GM23338 (cell line): ENCODE measurements around the gene KCNIP3. TPM values are rescaled to one million over a fixed set of nuclear protein-coding genes. Genes with fewer than 3 reads are reported as not detected.

ENCODE experiments used
- ATAC-seq: fragments of 200-7000 bp; cut with Tn5 transposase; 3 replicates; pipeline ENCODE4 v1.9.1; 2020
- DNase-seq: peaks from one replicate; pipeline ENCODE4 v3.0.0-alpha.2; 2015; ENCODE audit warnings: low spot score
- H2AFZ ChIP-seq: fragments of 200-600 bp; sonication (generic); 2 replicates; pipeline ENCODE4 v1.8.0; 2016; ENCODE audit warnings: antibody characterized with exemption, mild to moderate bottlenecking, moderate library complexity
- H3F3A ChIP-seq: fragments of 200-600 bp; sonication (generic); replicated peaks from 2 replicates; pipeline ENCODE4 v1.8.0; 2017; ENCODE audit warnings: antibody characterized with exemption, mixed run types, low read depth
- H3K27ac ChIP-seq: fragments of 200-600 bp; sonication (generic); 2 replicates; pipeline ENCODE4 v1.6.1; 2016; ENCODE audit warnings: low read depth
- H3K27me3 ChIP-seq: fragments of 200-600 bp; sonication (generic); 2 replicates; pipeline ENCODE4 v1.8.0; 2016; ENCODE audit warnings: mild to moderate bottlenecking, mixed run types, moderate library complexity; ENCODE audit not compliant: insufficient read depth
- H3K36me3 ChIP-seq: fragments of 200-600 bp; sonication (generic); 2 replicates; pipeline ENCODE4 v1.8.0; 2016; ENCODE audit warnings: mild to moderate bottlenecking; ENCODE audit not compliant: insufficient read depth
- H3K4me1 ChIP-seq: fragments of 200-600 bp; sonication (generic); 2 replicates; pipeline ENCODE4 v1.8.0; 2016; ENCODE audit warnings: mild to moderate bottlenecking, moderate library complexity; ENCODE audit not compliant: insufficient read depth
- H3K4me2 ChIP-seq: fragments of 200-600 bp; sonication (generic); 2 replicates; pipeline ENCODE4 v1.7.1; 2017; ENCODE audit warnings: mixed run types
- H3K4me3 ChIP-seq: fragments of 200-600 bp; sonication (generic); 2 replicates; pipeline ENCODE4 v1.6.1; 2016; ENCODE audit warnings: mixed run types
- H3K79me2 ChIP-seq: fragments of 200-600 bp; sonication (generic); replicated peaks from 2 replicates; pipeline ENCODE4 v1.8.0; 2017; ENCODE audit warnings: mild to moderate bottlenecking; ENCODE audit not compliant: insufficient read depth
- H3K9me2 ChIP-seq: fragments of 200-600 bp; sonication (generic); 2 replicates; pipeline ENCODE4 v1.8.0; 2017; ENCODE audit not compliant: insufficient read depth
- H4K20me1 ChIP-seq: fragments of 200-600 bp; sonication (generic); replicated peaks from 2 replicates; pipeline ENCODE4 v1.8.0; 2017; ENCODE audit warnings: mild to moderate bottlenecking; ENCODE audit not compliant: insufficient read depth
- H3K27ac Mint-ChIP-seq: 2 replicates; pipeline ENCODE4 v1.8.0; 2020; ENCODE audit warnings: inconsistent platforms, mild to moderate bottlenecking, moderate library complexity, mixed read lengths
- H3K27me3 Mint-ChIP-seq: 3 replicates; pipeline ENCODE4 v1.8.0; 2022; ENCODE audit warnings: low read depth, mild to moderate bottlenecking, moderate library complexity, mixed read lengths, inconsistent platforms; ENCODE audit not compliant: insufficient read depth, poor library complexity
- H3K36me3 Mint-ChIP-seq: 3 replicates; pipeline ENCODE4 v1.8.0; 2021; ENCODE audit warnings: low read depth, mild to moderate bottlenecking, inconsistent platforms, moderate library complexity, mixed read lengths
- H3K4me1 Mint-ChIP-seq: 3 replicates; pipeline ENCODE4 v1.8.0; 2020; ENCODE audit warnings: mild to moderate bottlenecking, inconsistent platforms, mixed read lengths
- H3K4me3 Mint-ChIP-seq: 3 replicates; pipeline ENCODE4 v1.8.0; 2021; ENCODE audit warnings: moderate library complexity, mild to moderate bottlenecking, inconsistent platforms, mixed read lengths
- H3K9me3 Mint-ChIP-seq: 3 replicates; pipeline ENCODE4 v1.8.0; 2020; ENCODE audit warnings: moderate library complexity, mild to moderate bottlenecking, inconsistent platforms, mixed read lengths
- CREB1 ChIP-seq: fragments of 250-450 bp; sonication (Bioruptor Pico); IDR thresholded peaks from 2 replicates; pipeline ENCODE4 v1.5.0; 2020; ENCODE audit warnings: low read depth, mild to moderate bottlenecking, moderate library complexity
- EZH2 ChIP-seq: fragments of 200-600 bp; sonication (generic); IDR thresholded peaks from one replicate; pipeline ENCODE4 v1.8.0; 2017; ENCODE audit warnings: antibody characterized with exemption, mild to moderate bottlenecking, low read depth; ENCODE audit not compliant: unreplicated experiment
- EZH2phosphoT487 ChIP-seq: fragments of 200-600 bp; sonication (generic); IDR thresholded peaks from one replicate; pipeline ENCODE4 v1.8.1; 2018; ENCODE audit warnings: antibody characterized with exemption; ENCODE audit not compliant: unreplicated experiment
- NANOG ChIP-seq: IDR thresholded peaks from 2 replicates; pipeline ENCODE4 v1.6.1; 2016; ENCODE audit warnings: antibody characterized with exemption, borderline replicate concordance
- POLR2AphosphoS5 ChIP-seq: IDR thresholded peaks from 2 replicates; pipeline ENCODE4 v1.6.1; 2016; ENCODE audit warnings: antibody characterized with exemption, low read depth
- STAT1 ChIP-seq: IDR thresholded peaks from one replicate; pipeline ENCODE4 v1.6.1; 2016; ENCODE audit warnings: antibody characterized with exemption; ENCODE audit not compliant: unreplicated experiment
- ZNF114 ChIP-seq: fragments of 250-450 bp; sonication (Bioruptor Pico); IDR thresholded peaks from 2 replicates; pipeline ENCODE4 v1.5.0; 2020; ENCODE audit warnings: mild to moderate bottlenecking, moderate library complexity
- ZNF331 ChIP-seq: fragments of 250-450 bp; sonication (Bioruptor Pico); IDR thresholded peaks from 2 replicates; pipeline ENCODE4 v1.5.0; 2020; ENCODE audit warnings: low read depth, mild to moderate bottlenecking, moderate library complexity
- polyA plus RNA-seq: library from polyadenylated mRNA; unstranded; fragments of >200 nt; fragmentation: Nextera tagmentation; extraction: Ambion mirVana; gene quantifications from 2 replicates; pipeline ENCODE4 v1.2.1, GENCODE V29; 2016
- total RNA-seq: library from RNA; depleted of rRNA; stranded (reverse); fragments of >200 nt; shearing (Covaris generic); gene quantifications from 2 replicates; pipeline ENCODE4 v1.2.3, GENCODE V29; 2014
- TF ChIP-seq, protein P1 (sequence below): IDR thresholded peaks from 2 replicates; pipeline ENCODE4 v1.6.1; 2016; ENCODE audit warnings: antibody characterized with exemption
- TF ChIP-seq, protein P2 (sequence below), 2 experiments: fragments of 200-600 bp in 1 of 2; sonication (generic) in 1 of 2; conservative IDR thresholded peaks; 2 replicates each; pipeline versions ENCODE4 v1.5.1 to v1.6.1; 2016 to 2017; ENCODE audit warnings: antibody characterized with exemption in 2 of 2, low read depth in 2 of 2, mild to moderate bottlenecking in 2 of 2, moderate library complexity in 1 of 2
- TF ChIP-seq, protein P3 (sequence below): IDR thresholded peaks from one replicate; pipeline ENCODE4 v1.6.1; 2018; ENCODE audit warnings: antibody characterized with exemption; ENCODE audit not compliant: unreplicated experiment

The KCNIP3 gene
- total and polyA plus RNA-seq, 2 experiments from 2014 or later = 0.32 to 0.83 TPM

DNA sequence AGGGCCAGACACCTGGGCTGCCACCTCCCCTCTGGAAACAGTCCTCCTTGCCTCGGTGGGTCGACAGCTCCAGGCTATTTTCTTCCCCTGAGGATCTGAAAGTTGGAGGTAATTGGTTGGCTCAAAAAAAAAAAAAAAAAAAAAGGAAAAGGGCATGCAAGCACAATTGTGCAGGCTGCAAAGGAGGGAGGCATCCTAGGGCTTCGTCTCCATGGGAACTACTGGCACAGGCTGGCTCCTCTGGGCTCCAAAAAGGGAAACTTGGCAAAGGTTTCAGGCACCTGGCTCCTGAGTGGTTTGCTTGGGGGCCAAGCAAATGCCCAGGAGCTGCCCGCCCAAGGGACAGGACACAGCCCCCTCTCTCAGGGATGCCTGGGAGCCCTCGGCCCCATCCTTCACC is 1.1 kb upstream of the KCNIP3 start:
- no peak overlapping the region for H3K27ac Mint-ChIP-seq
- no peaks in the 10 kb centered on the region for H3K27me3 ChIP-seq
- H3K36me3 ChIP-seq = no peaks in the 10 kb centered on the region
- H3F3A ChIP-seq = no peaks in the 10 kb centered on the region
- H4K20me1 ChIP-seq = no peaks in the 10 kb centered on the region
- H3K9me3 Mint-ChIP-seq = peaks cover 9% of the 10 kb centered on the region
- H3K9me2 ChIP-seq = no peaks in the 10 kb centered on the region
- peaks cover 12% of the 10 kb centered on the region for H3K27me3 Mint-ChIP-seq
- H3K4me1 Mint-ChIP-seq = peaks cover 21% of the 10 kb centered on the region
- TF ChIP-seq, protein P1, sequence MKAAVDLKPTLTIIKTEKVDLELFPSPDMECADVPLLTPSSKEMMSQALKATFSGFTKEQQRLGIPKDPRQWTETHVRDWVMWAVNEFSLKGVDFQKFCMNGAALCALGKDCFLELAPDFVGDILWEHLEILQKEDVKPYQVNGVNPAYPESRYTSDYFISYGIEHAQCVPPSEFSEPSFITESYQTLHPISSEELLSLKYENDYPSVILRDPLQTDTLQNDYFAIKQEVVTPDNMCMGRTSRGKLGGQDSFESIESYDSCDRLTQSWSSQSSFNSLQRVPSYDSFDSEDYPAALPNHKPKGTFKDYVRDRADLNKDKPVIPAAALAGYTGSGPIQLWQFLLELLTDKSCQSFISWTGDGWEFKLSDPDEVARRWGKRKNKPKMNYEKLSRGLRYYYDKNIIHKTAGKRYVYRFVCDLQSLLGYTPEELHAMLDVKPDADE = no peak
- TF ChIP-seq STAT1 = no peak
- TF ChIP-seq, protein P2, sequence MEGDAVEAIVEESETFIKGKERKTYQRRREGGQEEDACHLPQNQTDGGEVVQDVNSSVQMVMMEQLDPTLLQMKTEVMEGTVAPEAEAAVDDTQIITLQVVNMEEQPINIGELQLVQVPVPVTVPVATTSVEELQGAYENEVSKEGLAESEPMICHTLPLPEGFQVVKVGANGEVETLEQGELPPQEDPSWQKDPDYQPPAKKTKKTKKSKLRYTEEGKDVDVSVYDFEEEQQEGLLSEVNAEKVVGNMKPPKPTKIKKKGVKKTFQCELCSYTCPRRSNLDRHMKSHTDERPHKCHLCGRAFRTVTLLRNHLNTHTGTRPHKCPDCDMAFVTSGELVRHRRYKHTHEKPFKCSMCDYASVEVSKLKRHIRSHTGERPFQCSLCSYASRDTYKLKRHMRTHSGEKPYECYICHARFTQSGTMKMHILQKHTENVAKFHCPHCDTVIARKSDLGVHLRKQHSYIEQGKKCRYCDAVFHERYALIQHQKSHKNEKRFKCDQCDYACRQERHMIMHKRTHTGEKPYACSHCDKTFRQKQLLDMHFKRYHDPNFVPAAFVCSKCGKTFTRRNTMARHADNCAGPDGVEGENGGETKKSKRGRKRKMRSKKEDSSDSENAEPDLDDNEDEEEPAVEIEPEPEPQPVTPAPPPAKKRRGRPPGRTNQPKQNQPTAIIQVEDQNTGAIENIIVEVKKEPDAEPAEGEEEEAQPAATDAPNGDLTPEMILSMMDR (conservative IDR thresholded peaks at IDR 0.05; ENCODE audit: low read depth in 2 of 2) = no peak
- TF ChIP-seq POLR2AphosphoS5 = no peak
- TF ChIP-seq ZNF331 (CRISPR knock-in tag) = no peak
- TF ChIP-seq CREB1 (CRISPR knock-in tag) = no peak
- no peak for TF ChIP-seq EZH2
- TF ChIP-seq ZNF114 (CRISPR knock-in tag) = no peak
- TF ChIP-seq NANOG = no peak
- TF ChIP-seq, protein P3, sequence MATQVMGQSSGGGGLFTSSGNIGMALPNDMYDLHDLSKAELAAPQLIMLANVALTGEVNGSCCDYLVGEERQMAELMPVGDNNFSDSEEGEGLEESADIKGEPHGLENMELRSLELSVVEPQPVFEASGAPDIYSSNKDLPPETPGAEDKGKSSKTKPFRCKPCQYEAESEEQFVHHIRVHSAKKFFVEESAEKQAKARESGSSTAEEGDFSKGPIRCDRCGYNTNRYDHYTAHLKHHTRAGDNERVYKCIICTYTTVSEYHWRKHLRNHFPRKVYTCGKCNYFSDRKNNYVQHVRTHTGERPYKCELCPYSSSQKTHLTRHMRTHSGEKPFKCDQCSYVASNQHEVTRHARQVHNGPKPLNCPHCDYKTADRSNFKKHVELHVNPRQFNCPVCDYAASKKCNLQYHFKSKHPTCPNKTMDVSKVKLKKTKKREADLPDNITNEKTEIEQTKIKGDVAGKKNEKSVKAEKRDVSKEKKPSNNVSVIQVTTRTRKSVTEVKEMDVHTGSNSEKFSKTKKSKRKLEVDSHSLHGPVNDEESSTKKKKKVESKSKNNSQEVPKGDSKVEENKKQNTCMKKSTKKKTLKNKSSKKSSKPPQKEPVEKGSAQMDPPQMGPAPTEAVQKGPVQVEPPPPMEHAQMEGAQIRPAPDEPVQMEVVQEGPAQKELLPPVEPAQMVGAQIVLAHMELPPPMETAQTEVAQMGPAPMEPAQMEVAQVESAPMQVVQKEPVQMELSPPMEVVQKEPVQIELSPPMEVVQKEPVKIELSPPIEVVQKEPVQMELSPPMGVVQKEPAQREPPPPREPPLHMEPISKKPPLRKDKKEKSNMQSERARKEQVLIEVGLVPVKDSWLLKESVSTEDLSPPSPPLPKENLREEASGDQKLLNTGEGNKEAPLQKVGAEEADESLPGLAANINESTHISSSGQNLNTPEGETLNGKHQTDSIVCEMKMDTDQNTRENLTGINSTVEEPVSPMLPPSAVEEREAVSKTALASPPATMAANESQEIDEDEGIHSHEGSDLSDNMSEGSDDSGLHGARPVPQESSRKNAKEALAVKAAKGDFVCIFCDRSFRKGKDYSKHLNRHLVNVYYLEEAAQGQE = no peak
- no peak for TF ChIP-seq EZH2phosphoT487
- no peak overlapping the region for H3K27ac ChIP-seq
- peaks cover 12% of the 10 kb centered on the region; the same call in 1 of the 2 replicates for H3K4me1 ChIP-seq
- no peak overlapping the region for H3K4me3 Mint-ChIP-seq
- H3K79me2 ChIP-seq = no peaks in the 10 kb centered on the region
- DNase-seq = no peak
- peaks cover 4% of the 10 kb centered on the region for H3K36me3 Mint-ChIP-seq
- no peak for ATAC-seq
- no peak overlapping the region for H3K4me3 ChIP-seq
- no peak overlapping the region for H3K4me2 ChIP-seq
- H2AFZ ChIP-seq = no peak overlapping the region
